Type B pancreatic cell (in vitro differentiated cells): ENCODE results near the gene SCGB1C1. TPM values are rescaled to one million over a fixed set of nuclear protein-coding genes. Genes with fewer than 3 reads are reported as not detected.
A peak's percentile ranks its signal among the peaks of the same experiment; 100 is the strongest.

Experiments used
- DNase-seq: peaks from one replicate; pipeline ENCODE4 v3.0.0; 2021; ENCODE audit warnings: mixed read lengths; ENCODE audit not compliant: unreplicated experiment; ENCODE audit errors: extremely low spot score
- H3K27ac Mint-ChIP-seq: 2 replicates; pipeline ENCODE4 v1.8.0; 2021; ENCODE audit warnings: mild to moderate bottlenecking, mixed read lengths
- H3K27me3 Mint-ChIP-seq: 2 replicates; pipeline ENCODE4 v1.8.0; 2021; ENCODE audit warnings: mixed read lengths
- H3K36me3 Mint-ChIP-seq: 2 replicates; pipeline ENCODE4 v1.8.0; 2021; ENCODE audit warnings: mixed read lengths
- H3K4me1 Mint-ChIP-seq: one replicate; pipeline ENCODE4 v1.8.0; 2021; ENCODE audit warnings: mixed read lengths; ENCODE audit not compliant: unreplicated experiment
- H3K4me3 Mint-ChIP-seq: 2 replicates; pipeline ENCODE4 v1.8.0; 2021; ENCODE audit warnings: mild to moderate bottlenecking, mixed read lengths
- H3K9me3 Mint-ChIP-seq: 2 replicates; pipeline ENCODE4 v1.8.0; 2021; ENCODE audit warnings: mixed read lengths
- CTCF ChIP-seq: fragments of 200-600 bp; sonication (generic); conservative IDR thresholded peaks from 2 replicates; pipeline ENCODE4 v1.5.0; 2021; ENCODE audit warnings: antibody characterized with exemption, mild to moderate bottlenecking
- total RNA-seq: library from RNA; stranded (reverse); gene quantifications from 2 replicates; pipeline ENCODE4 v1.2.1, GENCODE V29; 2021; ENCODE audit warnings: low replicate concordance

The SCGB1C1 gene
- total RNA-seq, 1 donor from 2014 or later = not detected

GRCh38 chr11:225734-226453 lies 33.0 kb downstream of the SCGB1C1 start:
- no peaks in the 10 kb centered on the region for H3K4me1 Mint-ChIP-seq
- no peak overlapping the region for H3K27ac Mint-ChIP-seq
- H3K36me3 Mint-ChIP-seq = peaks cover 13% of the 10 kb centered on the region
- no peak for DNase-seq
- no peak for TF ChIP-seq CTCF
- no peaks in the 10 kb centered on the region for H3K9me3 Mint-ChIP-seq
- H3K27me3 Mint-ChIP-seq = no peaks in the 10 kb centered on the region
- H3K4me3 Mint-ChIP-seq = no peak overlapping the region

GRCh38 chr11:227824-228379 lies 35.0 kb downstream of the SCGB1C1 start:
- no peaks in the 10 kb centered on the region for H3K4me1 Mint-ChIP-seq
- DNase-seq = no peak
- H3K4me3 Mint-ChIP-seq = no peak overlapping the region
- no peak overlapping the region for H3K27ac Mint-ChIP-seq
- H3K36me3 Mint-ChIP-seq = peaks cover 13% of the 10 kb centered on the region
- no peaks in the 10 kb centered on the region for H3K9me3 Mint-ChIP-seq
- TF ChIP-seq CTCF = no peak
- H3K27me3 Mint-ChIP-seq = no peaks in the 10 kb centered on the region

- H3K4me3 Mint-ChIP-seq = no peak overlapping the region
- H3K27me3 Mint-ChIP-seq = no peaks in the 10 kb centered on the region
- H3K27ac Mint-ChIP-seq = no peak overlapping the region
- H3K36me3 Mint-ChIP-seq = peaks cover 12% of the 10 kb centered on the region
- TF ChIP-seq CTCF = no peak
- no peak for DNase-seq
- H3K9me3 Mint-ChIP-seq = no peaks in the 10 kb centered on the region
- peaks cover 4% of the 10 kb centered on the region for H3K4me1 Mint-ChIP-seq
Observed at GRCh38 chr11:230431-230830, 37.6 kb downstream of the SCGB1C1 start.

DNA sequence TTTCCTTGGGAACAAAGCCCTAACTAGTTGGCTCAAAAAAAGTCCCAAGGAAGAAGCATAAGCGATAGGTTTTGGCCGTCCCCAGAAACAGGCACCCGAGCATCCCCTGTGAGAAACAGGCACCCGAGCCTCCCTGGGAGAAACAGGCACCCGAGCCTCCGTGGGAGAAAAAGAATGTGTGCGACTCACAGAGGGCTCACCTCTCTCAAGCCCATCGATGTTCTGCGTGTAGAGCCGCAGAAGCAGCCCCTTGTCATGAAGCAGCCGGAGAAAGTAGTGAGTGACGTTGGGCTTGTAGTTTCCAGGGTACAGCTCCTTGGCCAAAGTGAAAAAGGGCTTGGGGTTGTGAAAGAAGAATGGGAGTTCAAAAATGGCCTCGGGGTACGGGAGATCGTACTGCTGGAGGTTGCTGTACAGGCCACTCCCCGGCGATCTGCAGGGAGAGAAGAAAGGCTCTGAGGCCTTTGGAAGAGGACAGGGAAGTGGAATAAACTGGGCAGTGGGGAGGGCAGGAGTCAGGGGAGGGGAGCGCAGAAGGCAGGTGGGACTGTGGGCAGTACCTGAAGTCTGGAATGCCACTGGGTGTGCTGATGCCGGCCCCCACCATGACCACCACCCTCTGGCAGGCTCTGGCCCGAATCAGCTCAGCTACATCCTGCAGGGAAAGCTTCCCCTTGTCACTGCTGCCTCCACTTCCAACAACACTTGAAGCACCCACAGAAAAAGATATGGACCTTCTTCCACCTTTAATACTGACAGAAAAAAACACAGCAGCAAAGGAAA lies 40.1 kb downstream of the SCGB1C1 start:
- Mint-ChIP-seq H3K27ac (no peak overlapping the region), H3K27me3 (no peaks in the 10 kb centered on the region), H3K4me3 (peak overlapping the region; percentile 44), H3K9me3 (no peaks in the 10 kb centered on the region), H3K36me3 (peaks cover 12% of the 10 kb centered on the region), H3K4me1 (peaks cover 11% of the 10 kb centered on the region)
- no peak for TF ChIP-seq CTCF
- DNase-seq = no peak

DNA sequence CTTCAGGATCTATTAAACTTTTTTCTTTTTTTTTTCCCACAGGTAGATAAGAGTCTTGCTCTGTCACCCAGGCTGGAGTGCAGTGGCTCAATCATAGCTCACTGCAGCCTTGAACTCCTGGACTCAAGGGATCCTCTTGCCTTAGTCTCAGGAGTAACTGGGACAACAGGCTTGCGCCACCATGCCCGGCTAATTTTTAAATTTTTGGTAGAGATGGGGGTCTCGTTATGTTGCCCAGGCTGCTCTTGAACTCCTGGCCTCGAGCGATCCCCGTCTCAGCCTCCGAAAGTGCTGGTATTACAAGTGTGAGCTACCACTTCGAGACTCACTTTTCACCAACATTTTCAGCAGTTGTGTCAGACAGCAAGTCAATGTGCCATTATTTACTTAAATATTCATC lies 42.3 kb downstream of the SCGB1C1 start:
- Mint-ChIP-seq H3K4me3 (peak overlapping the region; percentile 99), H3K27me3 (no peaks in the 10 kb centered on the region), H3K36me3 (peaks cover 8% of the 10 kb centered on the region), H3K27ac (peak overlapping the region; percentile 87), H3K9me3 (no peaks in the 10 kb centered on the region), H3K4me1 (peaks cover 20% of the 10 kb centered on the region)
- DNase-seq = no peak
- TF ChIP-seq CTCF = no peak
